ENCODE data around the gene MAML3. TPM values are rescaled to one million over a fixed set of nuclear protein-coding genes. Genes with fewer than 3 reads are reported as not detected.

Gene MAML3
- total and polyA plus RNA-seq, 2 of the 13 experiments (the other 11 are each of a cell fraction or from before 2014, with no cell fraction given), result 0.05 to 0.13 TPM

DNA sequence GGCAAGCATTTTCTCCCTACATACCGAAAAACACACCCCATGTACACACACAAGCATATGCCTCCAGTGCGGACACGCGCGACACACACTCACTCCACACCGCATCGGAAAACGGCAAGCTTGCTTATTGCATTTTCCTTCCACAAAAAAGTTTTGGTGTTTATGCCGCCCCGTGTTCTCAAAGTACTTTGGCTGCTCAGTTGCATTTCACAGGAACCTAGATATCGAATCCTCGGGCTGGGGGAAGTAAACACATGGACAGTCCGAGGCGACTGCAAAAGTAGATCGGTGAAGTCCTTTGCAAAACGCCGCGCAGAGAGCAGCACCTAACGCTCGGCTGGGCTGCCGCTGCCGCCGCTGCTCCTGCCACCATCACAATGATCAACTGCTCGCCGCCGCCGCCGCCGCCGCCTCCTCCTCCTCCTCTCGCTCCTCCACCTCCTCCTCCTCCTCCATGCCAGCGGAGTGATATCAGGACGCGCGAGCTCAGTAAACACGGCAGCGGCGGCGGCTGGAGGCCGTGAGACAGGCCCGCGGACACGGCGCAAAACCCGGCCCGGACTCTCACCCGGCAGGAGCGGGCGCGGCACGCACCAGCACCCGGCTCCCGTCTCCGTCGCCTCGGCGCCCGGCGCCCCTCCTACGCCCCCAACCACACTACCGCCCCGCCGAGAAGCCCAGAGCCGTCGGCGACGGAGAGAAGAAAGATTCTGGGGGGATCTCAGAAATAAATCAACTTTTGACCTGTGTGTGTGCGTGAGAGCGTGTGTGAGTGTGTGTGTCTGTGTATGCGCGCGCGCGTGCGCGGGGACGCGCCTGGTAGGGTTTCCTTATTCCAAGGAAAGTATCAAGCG, at the start of gene MAML3 (continued):
- peak; percentile 85 for TF ChIP-seq IKZF5 (CRISPR knock-in tag; IDR thresholded peaks at IDR 0.05)
- no peak for TF ChIP-seq ZNF703 (CRISPR knock-in tag; IDR thresholded peaks at IDR 0.05; ENCODE audit: borderline replicate concordance)
- TF ChIP-seq ZNF431 (CRISPR knock-in tag; IDR thresholded peaks at IDR 0.05; ENCODE audit: borderline replicate concordance, low read depth), result peak; percentile 32; the same call in 1 of the 2 replicates
- peak; percentile 100 for TF ChIP-seq ZNF263 (CRISPR knock-in tag; IDR thresholded peaks at IDR 0.05)
- TF ChIP-seq, protein P1, sequence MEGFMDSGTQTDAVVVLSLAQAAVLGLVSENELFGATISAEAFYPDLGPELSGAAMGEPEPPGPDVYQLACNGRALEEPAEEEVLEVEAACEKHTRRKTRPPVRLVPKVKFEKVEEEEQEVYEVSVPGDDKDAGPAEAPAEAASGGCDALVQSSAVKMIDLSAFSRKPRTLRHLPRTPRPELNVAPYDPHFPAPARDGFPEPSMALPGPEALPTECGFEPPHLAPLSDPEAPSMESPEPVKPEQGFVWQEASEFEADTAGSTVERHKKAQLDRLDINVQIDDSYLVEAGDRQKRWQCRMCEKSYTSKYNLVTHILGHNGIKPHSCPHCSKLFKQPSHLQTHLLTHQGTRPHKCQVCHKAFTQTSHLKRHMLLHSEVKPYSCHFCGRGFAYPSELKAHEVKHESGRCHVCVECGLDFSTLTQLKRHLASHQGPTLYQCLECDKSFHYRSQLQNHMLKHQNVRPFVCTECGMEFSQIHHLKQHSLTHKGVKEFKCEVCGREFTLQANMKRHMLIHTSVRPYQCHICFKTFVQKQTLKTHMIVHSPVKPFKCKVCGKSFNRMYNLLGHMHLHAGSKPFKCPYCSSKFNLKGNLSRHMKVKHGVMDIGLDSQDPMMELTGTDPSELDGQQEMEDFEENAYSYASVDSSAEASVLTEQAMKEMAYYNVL (CRISPR knock-in tag; IDR thresholded peaks at IDR 0.05; ENCODE audit: borderline replicate concordance), result peak; percentile 76
- TF ChIP-seq KLF11 (CRISPR knock-in tag; IDR thresholded peaks at IDR 0.05), result no peak; the same call in 1 of the 2 replicates
- TF ChIP-seq, protein P2, sequence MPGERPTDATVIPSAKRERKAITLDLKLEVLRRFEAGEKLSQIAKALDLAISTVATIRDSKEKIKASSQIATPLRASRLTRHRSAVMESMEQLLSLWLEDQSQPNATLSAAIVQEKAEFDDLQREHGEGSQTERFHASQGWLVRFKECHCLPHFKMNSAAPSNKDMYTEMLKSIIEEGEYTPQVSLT (CRISPR knock-in tag; IDR thresholded peaks at IDR 0.05; ENCODE audit: borderline replicate concordance, low read depth), result no peak
- no peak for TF ChIP-seq ZNF30 (CRISPR knock-in tag; IDR thresholded peaks at IDR 0.05)
- no peak for TF ChIP-seq NAIF1 (CRISPR knock-in tag; IDR thresholded peaks at IDR 0.05; ENCODE audit: borderline replicate concordance)
- TF ChIP-seq ZFX (CRISPR knock-in tag; IDR thresholded peaks at IDR 0.05; ENCODE audit: low read depth), result peak; percentile 55; the same call in 1 of the 2 replicates
- no peak for TF ChIP-seq XBP1 (CRISPR knock-in tag; IDR thresholded peaks at IDR 0.05)
- TF ChIP-seq MIXL1 (CRISPR knock-in tag; IDR thresholded peaks at IDR 0.05), result no peak
- TF ChIP-seq ZNF136 (CRISPR knock-in tag; IDR thresholded peaks at IDR 0.05; ENCODE audit: low read depth), result 0 out of 2 replicates have a peak, but pooled peaks have one; percentile 46
- TF ChIP-seq ZNF513 (CRISPR knock-in tag; conservative IDR thresholded peaks at IDR 0.05), result no peak
- TF ChIP-seq ZNF746 (CRISPR knock-in tag; IDR thresholded peaks at IDR 0.05), result no peak
- TF ChIP-seq RELA (CRISPR knock-in tag; IDR thresholded peaks at IDR 0.05), result no peak
- TF ChIP-seq ZNF530 (CRISPR knock-in tag; IDR thresholded peaks at IDR 0.05; ENCODE audit: low read depth), result no peak
- TF ChIP-seq ZNF460 (CRISPR knock-in tag; IDR thresholded peaks at IDR 0.05; ENCODE audit: borderline replicate concordance), result no peak
- TF ChIP-seq EEA1 (CRISPR knock-in tag; IDR thresholded peaks at IDR 0.05; ENCODE audit: borderline replicate concordance), result no peak
- TF ChIP-seq NCOR1 (IDR thresholded peaks at IDR 0.05; ENCODE audit: borderline replicate concordance, low read length), result no peak
- TF ChIP-seq ZBTB43 (CRISPR knock-in tag; conservative IDR thresholded peaks at IDR 0.05), result peak; percentile 63; the same call in 1 of the 2 replicates

All from HepG2 (cell line).